GM12878 (cell line): ENCODE measurements around the gene DAZAP1. TPM values are rescaled to one million over a fixed set of nuclear protein-coding genes. Genes with fewer than 3 reads are reported as not detected.

Experiments
- ATAC-seq: fragments of 200-7000 bp; cut with Tn5 transposase; 3 replicates; pipeline ENCODE4 v1.9.1; 2020; ENCODE audit warnings: mild to moderate bottlenecking, moderate library complexity
- BruUV-seq: library from RNA; stranded (reverse); fragments of 400-500 nt; replicated peaks from 2 replicates; lab custom pipeline; 2021; lab: Mats Ljungman, UMichigan
- CTCF ChIA-PET: fragments of 300-600 bp; sonication (Branson Sonifier 250); formaldehyde crosslinking; extraction: SDS; loops from one replicate; lab custom pipeline; 2021; ENCODE audit warnings: inconsistent platforms; lab: Yijun Ruan, JAX
- POLR2A ChIA-PET: fragments of 350-600 bp; formaldehyde crosslinking; extraction: SDS; loops from one replicate; lab custom pipeline; 2021; ENCODE audit warnings: inconsistent platforms; lab: Charles Lee
- RAD21 ChIA-PET: fragments of 300-600 bp; sonication (Branson Sonifier 250); formaldehyde crosslinking; loops from one replicate; lab custom pipeline; 2023; ENCODE audit warnings: antibody characterized with exemption; ENCODE audit not compliant: unreplicated experiment; lab: Charles Lee
- SMC1A ChIA-PET: fragments of 300-600 bp; sonication (Branson Sonifier 250); formaldehyde crosslinking; loops from one replicate; lab custom pipeline; 2023; ENCODE audit not compliant: unreplicated experiment, uncharacterized antibody; lab: Charles Lee
- DNase-seq: peaks from one replicate; pipeline ENCODE4 v3.0.0-alpha.2; 2011; ENCODE audit warnings: low read depth, low spot score
- FAIRE-seq: peaks from 3 replicates; lab custom pipeline; 2011; peaks lifted over from hg19 to GRCh38; lab: Jason Lieb, UNC
- H2AFZ ChIP-seq: 2 replicates; pipeline ENCODE4 v1.6.0; 2011; ENCODE audit warnings: low read depth, low read length, control low read depth; ENCODE audit not compliant: control insufficient read depth
- H3K27ac ChIP-seq: 2 replicates; pipeline ENCODE4 v1.5.1; 2011; ENCODE audit warnings: control low read depth; ENCODE audit not compliant: control insufficient read depth, insufficient read depth
- H3K27me3 ChIP-seq, 2 experiments: replicated peaks in 1 of 2; 2 replicates each; pipeline versions ENCODE4 v1.6.0 to v1.6.1; 2011; ENCODE audit warnings: low read length in 1 of 2; ENCODE audit not compliant: control insufficient read depth in 2 of 2, insufficient read depth in 2 of 2
- H3K36me3 ChIP-seq, 2 experiments: 2 replicates each; pipeline ENCODE4 v1.5.1; 2011; ENCODE audit warnings: low read length in 1 of 2; ENCODE audit not compliant: control insufficient read depth in 2 of 2, insufficient read depth in 2 of 2
- H3K4me1 ChIP-seq: 2 replicates; pipeline ENCODE4 v1.6.1; 2011; ENCODE audit warnings: mild to moderate bottlenecking, low read length, moderate library complexity, mixed read lengths; ENCODE audit not compliant: control insufficient read depth, insufficient read depth
- H3K4me2 ChIP-seq: 2 replicates; pipeline ENCODE4 v1.6.0; 2011; ENCODE audit warnings: control low read depth; ENCODE audit not compliant: control insufficient read depth, insufficient read depth
- H3K4me3 ChIP-seq: fragments of 200-600 bp; sonication (generic); 2 replicates; pipeline ENCODE4 v1.5.1; 2016
- H3K79me2 ChIP-seq: 2 replicates; pipeline ENCODE4 v1.6.0; 2011; ENCODE audit warnings: low read length; ENCODE audit not compliant: control insufficient read depth, insufficient read depth
- H3K9ac ChIP-seq: 2 replicates; pipeline ENCODE4 v1.8.0; 2011; ENCODE audit warnings: low read length, control low read depth, mixed read lengths; ENCODE audit not compliant: control insufficient read depth, insufficient read depth
- H3K9me3 ChIP-seq: replicated peaks from 3 replicates; pipeline ENCODE4 v1.5.1; 2011; ENCODE audit warnings: mild to moderate bottlenecking, low read length; ENCODE audit not compliant: control insufficient read depth, insufficient read depth
- H4K20me1 ChIP-seq: 2 replicates; pipeline ENCODE4 v1.6.0; 2011; ENCODE audit not compliant: control insufficient read depth, insufficient read depth
- BCL3 ChIP-seq: IDR thresholded peaks from 2 replicates; pipeline ENCODE4 v1.6.1; 2011; ENCODE audit warnings: borderline replicate concordance, low read depth, mild to moderate bottlenecking, moderate library complexity, low read length; ENCODE audit not compliant: insufficient read depth, poor library complexity, severe bottlenecking
- EGR1 ChIP-seq, 2 experiments: IDR thresholded peaks; 1 replicate in 1 of 2; 2 replicates in 1 of 2; pipeline ENCODE4 v1.6.1; 2011 to 2012; ENCODE audit warnings: low read depth in 2 of 2, low read length in 2 of 2, borderline replicate concordance in 1 of 2, mild to moderate bottlenecking in 1 of 2, moderate library complexity in 1 of 2
- KDM1A ChIP-seq: fragments of 200-600 bp; sonication (generic); IDR thresholded peaks from 2 replicates; pipeline ENCODE4 v1.6.1; 2016; ENCODE audit warnings: borderline replicate concordance
- NBN ChIP-seq: fragments of 450-650 bp; IDR thresholded peaks from 2 replicates; pipeline ENCODE4 v1.6.1; 2016
- NFIC ChIP-seq: IDR thresholded peaks from 2 replicates; pipeline ENCODE4 v1.6.1; 2012; ENCODE audit warnings: low read depth, mild to moderate bottlenecking, inconsistent platforms, low read length, moderate library complexity
- NKRF ChIP-seq: fragments of 450-650 bp; conservative IDR thresholded peaks from 2 replicates; pipeline ENCODE4 v1.6.1; 2017; ENCODE audit warnings: mild to moderate bottlenecking, moderate library complexity
- PBX3 ChIP-seq: IDR thresholded peaks from 2 replicates; pipeline ENCODE4 v1.6.1; 2011; ENCODE audit warnings: mild to moderate bottlenecking, low read depth, low read length, moderate library complexity; ENCODE audit not compliant: insufficient replicate concordance
- POLR2A ChIP-seq: IDR thresholded peaks from 2 replicates; pipeline ENCODE4 v1.6.1; 2011; ENCODE audit warnings: low read depth, mild to moderate bottlenecking, low read length
- POLR2AphosphoS5 ChIP-seq: IDR thresholded peaks from 2 replicates; pipeline ENCODE4 v1.6.1; 2011; ENCODE audit warnings: mild to moderate bottlenecking, low read length, inconsistent platforms
- RCOR1 ChIP-seq: conservative IDR thresholded peaks from 2 replicates; pipeline ENCODE4 v1.6.1; 2012; ENCODE audit warnings: low read depth, low read length, improper control_type of control experiment
- RELA ChIP-seq: fragments of 450-650 bp; IDR thresholded peaks from 2 replicates; pipeline ENCODE4 v1.8.0; 2014; ENCODE audit warnings: borderline replicate concordance; ENCODE audit not compliant: partially characterized antibody
- SP1 ChIP-seq: IDR thresholded peaks from one replicate; pipeline ENCODE4 v1.6.1; 2011; ENCODE audit warnings: low read depth, low read length
- WGBS: methylation state at CpG from one replicate; pipeline ENCODE4 v1.1.6; 2016; ENCODE audit warnings: low lambda C conversion rate; ENCODE audit not compliant: insufficient replicate concordance, insufficient coverage; ENCODE audit errors: missing lambda C conversion rate; 5-methylcytosine and 5-hydroxymethylcytosine counted together
- in situ Hi-C: fragments of 300-500 bp; cut with MboI; formaldehyde crosslinking; loops from 9 replicates; pipeline ENCODE4 v1.14.3; 2018; ENCODE audit warnings: mixed read lengths
- intact Hi-C: fragments of 100-400 bp; cut with micrococcal nuclease; formaldehyde crosslinking; loops from one replicate; pipeline ENCODE4 v1.14.2; 2022; ENCODE audit not compliant: unreplicated experiment
- polyA plus RNA-seq, 11 experiments: library from polyadenylated mRNA; depleted of rRNA in 4 of 11; unstranded in 6 of 11; stranded (reverse) in 5 of 11; fragments of >200 nt; fragmentation: Nextera tagmentation in 4 of 11; fragmentation: Illumina TruSeq in 1 of 11; extraction: Ambion mirVana in 4 of 11; extraction: Trizol in 1 of 11; gene quantifications; 1 replicate in 1 of 11; 2 replicates in 10 of 11; pipeline versions ENCODE4 v1.2.1 to v1.2.3, GENCODE V29; 2011 to 2016; ENCODE audit warnings: inconsistent platforms in 2 of 11, missing spikeins in 2 of 11, low read depth in 1 of 11
- total RNA-seq, 4 experiments: library from RNA; depleted of rRNA in 3 of 4; stranded (reverse); fragments of >200 nt in 3 of 4; fragmentation: Illumina TruSeq in 1 of 4; extraction: Trizol in 1 of 4; gene quantifications; 2 replicates each; pipeline versions ENCODE4 v1.2.1 to v1.2.3, GENCODE V29; 2013 to 2021

DAZAP1 gene
- total and polyA plus RNA-seq, 10 of the 15 experiments (the other 5 are each of a cell fraction or from before 2014, with no cell fraction given) = 9.9 to 240 (median 92.3) TPM

- H3K27me3 ChIP-seq = no peaks in the 10 kb centered on the region
- ChIA-PET SMC1A (no interaction called here), RAD21 (no interaction called here), CTCF (no interaction called here), POLR2A (no interaction called here)
- no peaks in the 10 kb centered on the region for H3K9me3 ChIP-seq
- H3K9ac ChIP-seq = no peak overlapping the region
- no peak overlapping the region for H3K27ac ChIP-seq
- WGBS = 99% methylated on average over 16 of the region's 17 CpGs
- no TSS peak for BruUV-seq
- H3K4me3 ChIP-seq = no peak overlapping the region
- TF ChIP-seq NKRF (no peak), RELA (no peak), KDM1A (no peak)
- peaks cover 11% of the 10 kb centered on the region for H3K79me2 ChIP-seq
- H3K4me2 ChIP-seq = no peak overlapping the region
- no peaks in the 10 kb centered on the region for H4K20me1 ChIP-seq
- peaks cover 10% of the 10 kb centered on the region in 2 experiments for H3K36me3 ChIP-seq
- no peaks in the 10 kb centered on the region for H3K4me1 ChIP-seq
- H2AFZ ChIP-seq = no peak overlapping the region
- no peak for ATAC-seq
- DNase-seq = no peak
- in situ Hi-C loops (no loop called here), intact Hi-C loops (no loop called here)
- FAIRE-seq = no peak
These were observed 18.8 kb upstream of the DAZAP1 start for GRCh38 chr19:1388637-1389026.

GRCh38 chr19:1389033-1389940 is 18.1 kb upstream of the DAZAP1 start:
- ATAC-seq (no peak), DNase-seq (no peak), FAIRE-seq (no peak)
- no peaks in the 10 kb centered on the region for H3K9me3 ChIP-seq
- POLR2A ChIA-PET = no interaction called here
- H4K20me1 ChIP-seq = no peaks in the 10 kb centered on the region
- WGBS = 94% methylated on average over 37 of the region's 39 CpGs
- no peaks in the 10 kb centered on the region for H3K4me1 ChIP-seq
- SMC1A ChIA-PET = no interaction called here
- CTCF ChIA-PET = no interaction called here
- no peak overlapping the region for H3K4me3 ChIP-seq
- no TSS peak for BruUV-seq
- no peak overlapping the region for H2AFZ ChIP-seq
- RAD21 ChIA-PET = no interaction called here
- intact Hi-C loops (no loop called here), in situ Hi-C loops (no loop called here)
- no peak overlapping the region for H3K9ac ChIP-seq
- H3K79me2 ChIP-seq = peaks cover 6% of the 10 kb centered on the region
- peaks cover 10% of the 10 kb centered on the region in 2 experiments for H3K36me3 ChIP-seq
- H3K27ac ChIP-seq = no peak overlapping the region
- no peak overlapping the region for H3K4me2 ChIP-seq
- H3K27me3 ChIP-seq = no peaks in the 10 kb centered on the region
- peak; percentile 99 for TF ChIP-seq BCL3
- TF ChIP-seq PBX3 = peak; percentile 82
- no peak for TF ChIP-seq SP1
- TF ChIP-seq NFIC = 0 out of 2 replicates have a peak, but pooled peaks have one; percentile 41
- TF ChIP-seq POLR2AphosphoS5 = 0 out of 2 replicates have a peak, but pooled peaks have one; percentile 60
- TF ChIP-seq POLR2A = peak; percentile 47
- TF ChIP-seq NBN = no peak
- TF ChIP-seq RCOR1 = no peak
- no peak for TF ChIP-seq EGR1 (IDR thresholded peaks at IDR 0.05; ENCODE audit: borderline replicate concordance in 1 of 2, low read depth in 2 of 2, low read length in 2 of 2)
